GM20000 (cell line): Measurements from ENCODE around the gene S1PR2.

Experiments
- DNase-seq: peaks from one replicate; pipeline ENCODE4 v3.0.0; 2012; ENCODE audit warnings: low spot score
- CTCF ChIP-seq: IDR thresholded peaks from 2 replicates; pipeline ENCODE4 v1.5.1; 2012; ENCODE audit warnings: mild to moderate bottlenecking, control low read depth; ENCODE audit errors: extremely low read depth, missing control alignments

S1PR2 gene

GRCh38 chr19:10235003-10235402, 3.9 kb upstream of the S1PR2 start:
- TF ChIP-seq CTCF = no peak
- no peak for DNase-seq

- DNase-seq = no peak
- no peak for TF ChIP-seq CTCF
These were observed 2.8 kb upstream of the S1PR2 start for GRCh38 chr19:10233946-10234345.

GRCh38 chr19:10231612-10232228, 589 bp upstream of the S1PR2 start:
- TF ChIP-seq CTCF = no peak
- no peak for DNase-seq

GRCh38 chr19:10230173-10230860, 814 bp downstream of the S1PR2 start:
- TF ChIP-seq CTCF = no peak
- peak; percentile 65 for DNase-seq

- TF ChIP-seq CTCF = peak; percentile 44
- peak; percentile 79 for DNase-seq
These were observed 2.2 kb downstream of the S1PR2 start for GRCh38 chr19:10228920-10229319.

GRCh38 chr19:10228393-10228792, 2.7 kb downstream of the S1PR2 start:
- no peak for DNase-seq
- TF ChIP-seq CTCF = no peak

GRCh38 chr19:10227026-10227971, 3.8 kb downstream of the S1PR2 start:
- no peak for DNase-seq
- no peak for TF ChIP-seq CTCF
